PC-3 (cell line): Measurements from ENCODE around the gene MAP3K7CL.
A peak's percentile ranks its signal among the peaks of the same experiment; 100 is the strongest.

Experiments
- CTCF ChIP-seq: fragments of 300-600 bp; sonication (generic); conservative IDR thresholded peaks from 2 replicates; pipeline ENCODE4 v1.5.1; 2017; ENCODE audit warnings: antibody characterized with exemption, low read depth, mild to moderate bottlenecking, low read length
- EZH2 ChIP-seq: fragments of 300-600 bp; sonication (generic); IDR thresholded peaks from one replicate; pipeline ENCODE4 v1.6.1; 2017; ENCODE audit warnings: antibody characterized with exemption, mild to moderate bottlenecking, low read length; ENCODE audit not compliant: unreplicated experiment
- EZH2phosphoT487 ChIP-seq: fragments of 300-600 bp; sonication (generic); IDR thresholded peaks from 2 replicates; pipeline ENCODE4 v1.6.1; 2018; ENCODE audit warnings: mild to moderate bottlenecking, antibody characterized with exemption, low read length, borderline replicate concordance

- TF ChIP-seq CTCF: peak; percentile 95
- TF ChIP-seq EZH2phosphoT487: no peak
- TF ChIP-seq EZH2: no peak
These were observed 34.0 kb downstream of the MAP3K7CL start for GRCh38 chr21:29164323-29164942.
